ENCODE measurements around the gene SLC35E4.

- TF ChIP-seq TAF1 (IDR thresholded peaks at IDR 0.05; ENCODE audit: borderline replicate concordance, insufficient read depth, low read length), result no peak
- no peak for TF ChIP-seq SIN3A (IDR thresholded peaks at IDR 0.05; ENCODE audit: borderline replicate concordance, insufficient read depth, low read length)
- TF ChIP-seq, protein P1, sequence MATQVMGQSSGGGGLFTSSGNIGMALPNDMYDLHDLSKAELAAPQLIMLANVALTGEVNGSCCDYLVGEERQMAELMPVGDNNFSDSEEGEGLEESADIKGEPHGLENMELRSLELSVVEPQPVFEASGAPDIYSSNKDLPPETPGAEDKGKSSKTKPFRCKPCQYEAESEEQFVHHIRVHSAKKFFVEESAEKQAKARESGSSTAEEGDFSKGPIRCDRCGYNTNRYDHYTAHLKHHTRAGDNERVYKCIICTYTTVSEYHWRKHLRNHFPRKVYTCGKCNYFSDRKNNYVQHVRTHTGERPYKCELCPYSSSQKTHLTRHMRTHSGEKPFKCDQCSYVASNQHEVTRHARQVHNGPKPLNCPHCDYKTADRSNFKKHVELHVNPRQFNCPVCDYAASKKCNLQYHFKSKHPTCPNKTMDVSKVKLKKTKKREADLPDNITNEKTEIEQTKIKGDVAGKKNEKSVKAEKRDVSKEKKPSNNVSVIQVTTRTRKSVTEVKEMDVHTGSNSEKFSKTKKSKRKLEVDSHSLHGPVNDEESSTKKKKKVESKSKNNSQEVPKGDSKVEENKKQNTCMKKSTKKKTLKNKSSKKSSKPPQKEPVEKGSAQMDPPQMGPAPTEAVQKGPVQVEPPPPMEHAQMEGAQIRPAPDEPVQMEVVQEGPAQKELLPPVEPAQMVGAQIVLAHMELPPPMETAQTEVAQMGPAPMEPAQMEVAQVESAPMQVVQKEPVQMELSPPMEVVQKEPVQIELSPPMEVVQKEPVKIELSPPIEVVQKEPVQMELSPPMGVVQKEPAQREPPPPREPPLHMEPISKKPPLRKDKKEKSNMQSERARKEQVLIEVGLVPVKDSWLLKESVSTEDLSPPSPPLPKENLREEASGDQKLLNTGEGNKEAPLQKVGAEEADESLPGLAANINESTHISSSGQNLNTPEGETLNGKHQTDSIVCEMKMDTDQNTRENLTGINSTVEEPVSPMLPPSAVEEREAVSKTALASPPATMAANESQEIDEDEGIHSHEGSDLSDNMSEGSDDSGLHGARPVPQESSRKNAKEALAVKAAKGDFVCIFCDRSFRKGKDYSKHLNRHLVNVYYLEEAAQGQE (IDR thresholded peaks at IDR 0.05; ENCODE audit: insufficient read depth in 1 of 2, low read depth in 2 of 2, low read length in 2 of 2), result no peak
- no peak for TF ChIP-seq POLR2AphosphoS5 (IDR thresholded peaks at IDR 0.05; ENCODE audit: low read depth, low read length)
- TF ChIP-seq FOXP2 (optimal IDR thresholded peaks at IDR 0.05; ENCODE audit: borderline replicate concordance, extremely low read depth, extremely low read length, insufficient read depth), result no peak
Measured at GRCh38 chr22:30674482-30674881, 38.9 kb downstream of the SLC35E4 start.

Measured in PFSK-1 (cell line).